ENCODE data around the gene PSMD13. TPM values are rescaled to one million over a fixed set of nuclear protein-coding genes. Genes with fewer than 3 reads are reported as not detected.

The PSMD13 gene
- total RNA-seq, 2 experiments from 2014 or later = 56.9 to 57.8 TPM

DNA sequence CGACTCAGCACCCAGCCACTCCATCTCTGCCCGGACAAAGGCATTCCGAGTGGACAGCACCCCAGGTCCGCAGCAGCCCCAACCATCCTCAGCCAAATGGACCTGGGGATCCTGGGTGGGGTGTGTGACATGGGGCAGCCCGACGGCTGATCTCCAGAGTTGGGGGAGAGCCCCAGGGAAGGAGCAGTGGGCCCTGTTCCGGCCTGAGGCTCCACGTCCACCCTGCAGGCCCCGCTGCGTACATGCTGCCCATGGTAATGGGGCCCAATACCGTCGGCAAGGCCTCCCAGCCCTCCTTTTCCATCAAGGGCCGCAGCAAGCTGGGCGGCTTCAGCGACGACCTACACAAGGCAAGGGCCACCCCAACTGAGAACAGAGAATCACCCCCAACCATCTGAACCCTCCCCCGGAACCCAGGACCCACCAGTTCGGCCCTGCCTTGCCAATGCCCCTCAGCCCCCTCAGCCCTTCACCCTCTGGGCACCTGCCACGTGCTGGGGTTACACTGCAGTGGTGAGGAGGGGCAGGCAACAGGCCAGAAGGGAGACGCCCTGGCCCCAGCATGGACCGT lies 38.5 kb upstream of the PSMD13 start:
- no peak for ATAC-seq (ENCODE audit: poor library complexity)

DNA sequence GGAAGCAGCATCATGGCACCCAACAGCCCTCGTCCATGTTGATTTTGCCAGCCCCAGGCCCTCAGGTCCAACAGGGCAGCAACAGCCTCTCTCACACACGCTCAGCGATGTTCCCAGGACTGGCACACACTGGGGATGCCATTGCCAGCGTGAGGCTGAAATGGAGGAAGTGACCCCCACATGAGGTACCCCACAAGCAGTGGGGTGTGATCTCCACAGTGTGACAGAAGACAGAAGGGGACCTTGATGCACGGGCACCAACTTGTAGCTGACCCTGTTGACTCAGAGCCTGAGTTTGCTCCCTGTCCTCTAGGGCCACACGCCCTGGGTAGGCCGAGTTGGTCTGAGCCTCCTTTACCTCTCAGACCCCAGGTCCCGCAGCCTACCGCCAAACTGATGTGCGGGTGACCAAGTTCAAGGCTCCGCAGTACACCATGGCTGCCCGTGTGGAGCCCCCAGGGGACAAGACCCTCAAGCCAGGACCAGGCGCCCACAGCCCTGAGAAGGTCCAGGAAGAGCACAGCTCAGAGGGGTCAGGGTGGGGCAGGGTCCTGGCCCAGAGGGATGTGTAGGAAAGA lies 37.7 kb upstream of the PSMD13 start:
- CTCF ChIA-PET = no interaction called here

More for the DNA sequence above, 38.5 kb upstream of the PSMD13 start:
- H3K9me3 ChIP-seq (ENCODE audit: control insufficient read depth in 1 of 2, insufficient read depth in 1 of 2, low read length in 2 of 2) = no peaks in the 10 kb centered on the region
- Mint-ChIP-seq H3K9me3 (no peaks in the 10 kb centered on the region), H3K27me3 (no peaks in the 10 kb centered on the region), H3K27ac (peak overlapping the region; percentile 36), H3K4me3 (no peak overlapping the region), H3K4me1 (ENCODE audit: low read depth) (peaks cover 21% of the 10 kb centered on the region), H3K36me3 (ENCODE audit: low read depth) (peaks cover 22% of the 10 kb centered on the region)
- DNase-seq = peak in 1 of 14 experiments; percentile 22
- no peak overlapping the region for H3K27ac ChIP-seq (ENCODE audit: low read depth in 1 of 2, low read length in 2 of 2)
- CTCF ChIA-PET = no interaction called here
- H3K4me1 ChIP-seq (ENCODE audit: insufficient read depth, low read length) = peaks cover 18% of the 10 kb centered on the region
- TF ChIP-seq, protein P1, sequence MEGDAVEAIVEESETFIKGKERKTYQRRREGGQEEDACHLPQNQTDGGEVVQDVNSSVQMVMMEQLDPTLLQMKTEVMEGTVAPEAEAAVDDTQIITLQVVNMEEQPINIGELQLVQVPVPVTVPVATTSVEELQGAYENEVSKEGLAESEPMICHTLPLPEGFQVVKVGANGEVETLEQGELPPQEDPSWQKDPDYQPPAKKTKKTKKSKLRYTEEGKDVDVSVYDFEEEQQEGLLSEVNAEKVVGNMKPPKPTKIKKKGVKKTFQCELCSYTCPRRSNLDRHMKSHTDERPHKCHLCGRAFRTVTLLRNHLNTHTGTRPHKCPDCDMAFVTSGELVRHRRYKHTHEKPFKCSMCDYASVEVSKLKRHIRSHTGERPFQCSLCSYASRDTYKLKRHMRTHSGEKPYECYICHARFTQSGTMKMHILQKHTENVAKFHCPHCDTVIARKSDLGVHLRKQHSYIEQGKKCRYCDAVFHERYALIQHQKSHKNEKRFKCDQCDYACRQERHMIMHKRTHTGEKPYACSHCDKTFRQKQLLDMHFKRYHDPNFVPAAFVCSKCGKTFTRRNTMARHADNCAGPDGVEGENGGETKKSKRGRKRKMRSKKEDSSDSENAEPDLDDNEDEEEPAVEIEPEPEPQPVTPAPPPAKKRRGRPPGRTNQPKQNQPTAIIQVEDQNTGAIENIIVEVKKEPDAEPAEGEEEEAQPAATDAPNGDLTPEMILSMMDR (IDR thresholded peaks at IDR 0.05) = no peak
- POLR2A ChIA-PET = interaction anchor here (1.9 kb wide), 1 partner anchor 9 kb away, joined by 11 read pairs; the partner anchor contains the start of genes BET1L and RIC8A
- peaks cover 15% of the 10 kb centered on the region for H3K36me3 ChIP-seq (ENCODE audit: insufficient read depth, low read length)
- no peaks in the 10 kb centered on the region for H3K27me3 ChIP-seq (ENCODE audit: control insufficient read depth in 1 of 2, insufficient read depth in 2 of 2, low read length in 2 of 2)
- H3K4me3 ChIP-seq (ENCODE audit: low read length) = no peak overlapping the region
- intact Hi-C loops (cut with DNase I, micrococcal nuclease) = no loop called here

DNA sequence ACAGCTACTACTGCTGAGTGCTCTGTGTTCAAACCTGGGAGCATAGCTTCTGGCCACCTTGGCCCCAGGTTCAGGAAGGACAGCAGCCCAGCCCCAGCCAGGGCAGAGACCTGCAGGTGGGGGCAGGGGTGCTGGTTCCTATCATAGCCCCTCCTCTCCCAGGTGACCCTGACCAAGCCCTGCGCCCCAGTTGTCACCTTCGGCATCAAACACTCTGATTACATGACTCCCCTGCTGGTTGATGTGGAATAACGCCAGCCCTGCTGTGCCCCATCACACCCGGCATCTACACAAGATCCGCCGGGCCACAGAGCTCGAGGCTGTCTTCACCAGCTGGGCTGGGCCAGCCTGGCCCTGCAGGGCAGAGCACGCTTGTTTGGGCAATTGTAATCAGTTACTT lies 37.0 kb upstream of the PSMD13 start:
- Mint-ChIP-seq H3K4me1 (ENCODE audit: low read depth) (peaks cover 34% of the 10 kb centered on the region), H3K9me3 (no peaks in the 10 kb centered on the region), H3K36me3 (ENCODE audit: low read depth) (peaks cover 36% of the 10 kb centered on the region), H3K27me3 (no peaks in the 10 kb centered on the region), H3K4me3 (no peak overlapping the region), H3K27ac (no peak overlapping the region)
- POLR2A ChIA-PET = no interaction called here
- intact Hi-C loops (cut with DNase I, micrococcal nuclease) = no loop called here
- H3K27ac ChIP-seq (ENCODE audit: low read depth in 1 of 2, low read length in 2 of 2) = no peak overlapping the region
- H3K4me3 ChIP-seq (ENCODE audit: low read length) = no peak overlapping the region
- H3K36me3 ChIP-seq (ENCODE audit: insufficient read depth, low read length) = peaks cover 23% of the 10 kb centered on the region
- no peaks in the 10 kb centered on the region for H3K9me3 ChIP-seq (ENCODE audit: control insufficient read depth in 1 of 2, insufficient read depth in 1 of 2, low read length in 2 of 2)
- H3K4me1 ChIP-seq (ENCODE audit: insufficient read depth, low read length) = peaks cover 32% of the 10 kb centered on the region
- CTCF ChIA-PET = no interaction called here
- H3K27me3 ChIP-seq (ENCODE audit: control insufficient read depth in 1 of 2, insufficient read depth in 2 of 2, low read length in 2 of 2) = no peaks in the 10 kb centered on the region
- TF ChIP-seq, protein P1 (IDR thresholded peaks at IDR 0.05) = no peak
- peak in 2 of 14 experiments; percentile 26 to 32 for DNase-seq
- ATAC-seq (ENCODE audit: poor library complexity) = no peak

More for the DNA sequence above, 37.7 kb upstream of the PSMD13 start:
- no peaks in the 10 kb centered on the region for H3K9me3 ChIP-seq (ENCODE audit: control insufficient read depth in 1 of 2, insufficient read depth in 1 of 2, low read length in 2 of 2)
- no peak overlapping the region for H3K4me3 Mint-ChIP-seq
- peaks cover 26% of the 10 kb centered on the region for H3K4me1 ChIP-seq (ENCODE audit: insufficient read depth, low read length)
- peaks cover 29% of the 10 kb centered on the region for H3K4me1 Mint-ChIP-seq (ENCODE audit: low read depth)
- intact Hi-C loops (cut with DNase I, micrococcal nuclease) = no loop called here
- no peaks in the 10 kb centered on the region for H3K27me3 Mint-ChIP-seq
- peaks cover 16% of the 10 kb centered on the region for H3K36me3 ChIP-seq (ENCODE audit: insufficient read depth, low read length)
- peak in 2 of 14 experiments; percentile 16 to 29 for DNase-seq
- no peaks in the 10 kb centered on the region for H3K9me3 Mint-ChIP-seq
- H3K27me3 ChIP-seq (ENCODE audit: control insufficient read depth in 1 of 2, insufficient read depth in 2 of 2, low read length in 2 of 2) = no peaks in the 10 kb centered on the region
- TF ChIP-seq, protein P1 (IDR thresholded peaks at IDR 0.05) = no peak
- peaks cover 30% of the 10 kb centered on the region for H3K36me3 Mint-ChIP-seq (ENCODE audit: low read depth)
- no peak overlapping the region for H3K4me3 ChIP-seq (ENCODE audit: low read length)
- peak overlapping the region; percentile 36 for H3K27ac Mint-ChIP-seq
- POLR2A ChIA-PET = no interaction called here
- H3K27ac ChIP-seq (ENCODE audit: low read depth in 1 of 2, low read length in 2 of 2) = no peak overlapping the region
- no peak for ATAC-seq (ENCODE audit: poor library complexity)
